GM18526 (cell line): ENCODE measurements around the gene RGPD8.
"Not testable (repeated sequence)": the region's sequence is repeated elsewhere in the genome, so short reads cannot be mapped to it uniquely, and the experiment has no call there.

ENCODE experiments used
- POLR2A ChIP-seq: IDR thresholded peaks from 3 replicates; pipeline ENCODE4 v1.6.1; 2011; ENCODE audit not compliant: insufficient read length; ENCODE audit errors: extremely low read depth

The RGPD8 gene

GRCh38 chr2:112433480-112433879 is at the start of gene RGPD8:
Gene RGPD8 (minus strand): TSS chr2:112433645. CDS start chr2:112433453, 192 bp downstream.
- TF ChIP-seq POLR2A = not testable (repeated sequence)

DNA sequence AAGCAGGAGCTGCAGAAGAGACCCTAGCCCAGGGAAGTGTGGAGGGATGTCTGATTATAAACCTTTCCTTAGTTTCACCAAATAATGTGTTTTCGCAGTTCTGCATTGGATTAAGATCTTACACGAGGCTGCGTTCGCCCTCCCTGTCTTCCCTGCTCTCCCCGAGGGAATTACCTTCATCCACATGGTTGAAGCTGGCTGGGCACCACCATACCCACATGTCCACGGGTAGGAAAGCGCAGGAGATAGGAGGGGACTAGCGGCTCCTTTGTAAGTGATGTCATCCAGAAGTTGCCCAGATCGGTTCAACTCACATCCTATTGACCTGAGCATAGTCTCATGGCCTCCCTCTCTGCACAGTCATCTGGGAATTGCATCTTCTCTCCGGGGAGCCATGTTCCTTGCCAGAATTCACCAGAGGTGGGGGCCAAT is 49.6 kb upstream of the RGPD8 start:
- no peak for TF ChIP-seq POLR2A

DNA sequence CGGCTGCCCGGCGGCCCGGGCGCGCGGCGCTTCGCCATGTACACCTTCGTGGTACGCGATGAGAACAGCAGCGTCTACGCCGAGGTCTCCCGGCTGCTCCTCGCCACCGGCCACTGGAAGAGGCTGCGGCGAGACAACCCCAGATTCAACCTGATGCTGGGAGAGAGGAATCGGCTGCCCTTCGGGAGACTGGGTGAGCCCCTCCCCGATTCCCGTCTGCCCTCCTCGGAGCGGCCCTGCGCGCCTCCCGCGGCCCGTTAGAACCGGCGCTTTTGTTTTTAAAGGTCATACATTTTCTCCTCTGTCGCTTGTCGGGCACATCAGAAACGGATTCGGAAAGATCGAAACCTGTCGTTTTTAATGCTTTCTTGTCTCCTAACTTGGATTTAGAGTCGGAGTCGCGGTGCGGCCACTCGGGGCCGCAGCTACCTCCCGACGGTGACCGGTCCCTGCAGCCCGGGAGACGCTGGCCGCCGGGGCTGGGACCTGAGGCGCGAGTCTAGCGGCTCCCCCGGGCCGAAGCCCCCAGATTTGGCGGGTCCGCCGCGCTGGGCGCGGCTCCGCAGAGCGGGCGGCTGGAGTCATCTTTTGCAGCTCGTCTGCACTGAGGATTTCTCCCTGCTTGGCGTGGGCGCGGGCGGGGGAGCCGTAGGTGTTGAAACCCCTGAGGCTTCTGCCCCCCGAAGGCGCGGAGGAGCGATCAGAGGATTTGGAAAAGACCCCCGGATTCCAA is 49.0 kb upstream of the RGPD8 start:
- no peak for TF ChIP-seq POLR2A

DNA sequence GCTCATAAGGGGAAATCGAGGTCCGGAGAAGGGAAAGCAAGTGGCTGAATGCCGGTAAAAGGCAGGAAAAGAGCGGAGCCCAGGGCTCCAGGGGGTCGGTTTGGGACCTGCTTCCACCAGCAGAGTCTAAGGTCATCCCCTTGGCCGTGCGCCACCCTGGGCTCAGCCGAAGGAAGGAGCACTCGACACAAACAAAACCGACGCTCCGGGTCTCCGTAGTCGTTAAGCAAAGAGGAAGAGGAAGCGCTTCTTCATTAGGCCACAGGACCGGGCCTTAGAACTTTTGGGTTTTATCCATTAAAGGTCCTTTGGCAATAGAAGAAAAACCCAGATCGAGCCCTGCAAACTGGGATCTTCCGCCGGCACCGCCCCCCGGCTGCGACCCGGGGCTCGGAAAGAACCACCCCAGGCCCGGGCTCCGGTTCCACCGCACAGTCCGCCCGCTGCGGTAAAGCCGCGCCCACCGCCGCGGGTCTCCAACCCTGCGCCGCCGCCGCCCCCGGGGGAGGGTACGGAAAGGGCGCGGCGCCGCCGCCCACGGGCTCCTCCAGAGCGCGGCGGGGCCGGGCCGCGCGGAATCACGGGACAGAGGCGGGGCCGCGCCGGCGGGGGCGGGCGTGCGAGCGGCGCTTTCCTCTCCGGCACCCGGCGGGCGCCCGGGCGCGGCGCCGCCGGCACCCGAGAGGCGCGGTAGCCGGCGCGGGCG is 48.2 kb upstream of the RGPD8 start, which contains the start of gene TTL:
Gene TTL, plus strand, starts transcription at position 629 of the 706 bp plus-strand sequence. CDS start 189 bp downstream, outside the sequence.
- TF ChIP-seq POLR2A = peak; percentile 56

DNA sequence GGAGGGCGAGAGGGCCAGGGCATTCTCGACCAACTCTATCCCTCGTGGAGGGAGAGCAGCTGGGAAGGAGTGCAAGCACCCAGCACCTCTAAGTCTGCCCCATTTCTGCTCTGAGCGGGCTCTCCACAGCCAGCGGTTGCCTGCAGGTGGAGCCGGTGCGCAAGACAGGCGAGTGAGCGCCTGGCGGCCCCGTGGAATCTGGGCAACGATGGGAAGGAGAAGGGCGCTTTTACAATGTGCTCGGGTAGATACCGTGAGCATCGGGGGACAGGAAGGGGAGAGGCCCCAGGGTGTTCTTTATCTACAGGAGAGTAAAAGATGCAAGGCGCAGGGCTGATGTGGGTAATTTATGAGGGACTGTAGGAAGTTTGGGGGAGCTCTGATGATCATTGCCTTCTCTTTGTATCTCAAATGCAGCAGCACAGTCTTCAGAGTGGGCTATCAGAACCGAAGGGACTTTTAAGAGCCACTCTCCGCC is 47.6 kb upstream of the RGPD8 start:
- no peak for TF ChIP-seq POLR2A

- TF ChIP-seq POLR2A = no peak
Observed at GRCh38 chr2:112480530-112481049, 47.1 kb upstream of the RGPD8 start.

GRCh38 chr2:112476434-112476833 is 43.0 kb upstream of the RGPD8 start:
- no peak for TF ChIP-seq POLR2A

DNA sequence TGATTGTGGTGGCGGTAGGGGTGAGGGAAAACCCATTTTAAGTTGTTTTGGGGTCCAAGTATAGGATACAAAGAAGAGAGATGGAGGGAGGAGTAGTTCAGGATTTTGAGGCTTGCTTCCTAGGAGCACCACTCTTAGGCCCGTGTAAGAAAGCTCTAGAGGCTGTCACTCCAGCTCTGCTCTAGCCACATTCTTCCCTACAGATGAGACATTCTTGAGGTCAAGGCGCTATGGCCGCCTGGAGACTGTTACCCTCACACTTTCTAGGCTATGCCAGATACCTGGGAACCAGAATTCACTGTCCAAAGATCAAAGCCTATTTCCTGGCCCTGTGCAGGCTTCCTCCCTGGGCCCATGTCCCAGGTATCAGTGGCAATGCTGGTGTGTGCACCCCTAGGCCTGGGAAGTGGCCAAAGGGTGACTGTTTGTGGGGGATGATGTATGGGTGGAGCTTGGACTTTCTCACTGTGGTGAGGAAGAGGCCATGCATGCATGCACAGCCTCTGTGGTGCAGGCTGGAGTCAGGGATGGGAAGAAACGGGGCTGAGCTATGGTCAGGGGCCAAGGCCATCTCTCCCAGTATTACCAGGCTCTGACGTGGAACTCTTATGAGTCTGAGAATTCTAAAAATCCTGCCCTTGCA is 41.5 kb upstream of the RGPD8 start:
- TF ChIP-seq POLR2A = no peak

DNA sequence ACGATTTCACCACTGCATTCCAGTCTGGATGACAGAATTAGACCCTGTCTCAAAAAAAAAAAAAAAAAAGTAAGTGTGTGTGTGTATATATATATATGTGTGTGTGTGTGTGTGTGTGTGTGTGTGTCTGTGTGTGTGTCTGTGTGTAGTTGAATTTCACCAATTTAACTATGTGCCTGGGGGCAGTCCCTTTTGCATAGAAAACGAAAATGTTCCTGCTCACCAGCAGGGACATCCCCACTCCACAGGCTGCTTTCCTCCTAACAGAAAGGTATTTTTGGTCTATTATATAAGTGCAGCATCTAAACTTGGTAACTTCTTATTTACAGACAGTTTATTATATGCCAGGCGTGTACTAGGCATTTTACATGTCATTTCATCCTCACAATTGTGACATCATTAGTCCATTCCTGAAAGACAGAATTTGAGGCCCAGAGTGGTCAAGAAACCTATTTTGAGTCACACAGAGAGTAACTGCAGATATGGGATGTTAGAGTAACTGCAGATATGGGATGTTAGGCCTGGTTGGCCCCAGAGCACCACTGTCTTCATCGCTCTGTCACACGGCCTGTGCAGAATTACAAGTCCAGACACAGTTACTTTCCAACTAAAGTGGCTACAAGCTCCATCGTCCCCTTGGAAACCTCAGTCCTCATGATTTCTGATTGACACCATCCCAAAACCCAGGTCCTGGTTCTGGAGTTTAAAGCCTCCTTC is 39.3 kb upstream of the RGPD8 start:
- TF ChIP-seq POLR2A = no peak

DNA sequence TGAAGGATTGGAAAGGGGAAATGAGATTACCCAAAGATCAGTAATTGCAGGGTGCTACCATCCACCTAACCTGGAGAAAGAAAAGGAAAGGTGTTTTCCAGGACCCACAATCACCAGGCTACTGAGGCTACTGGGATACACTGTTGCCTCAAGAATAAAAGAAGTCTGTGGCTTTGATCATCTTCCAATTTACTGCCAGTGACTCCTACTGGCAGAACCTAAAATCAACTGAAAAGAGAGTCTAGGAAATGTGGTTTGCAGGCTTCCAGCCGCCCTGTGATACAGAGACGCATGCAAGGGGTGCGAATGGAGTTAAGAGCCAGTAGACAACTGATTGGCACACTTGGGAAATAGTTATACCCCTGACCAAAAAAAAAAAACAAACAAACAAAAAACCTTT is 31.9 kb upstream of the RGPD8 start:
- no peak for TF ChIP-seq POLR2A

DNA sequence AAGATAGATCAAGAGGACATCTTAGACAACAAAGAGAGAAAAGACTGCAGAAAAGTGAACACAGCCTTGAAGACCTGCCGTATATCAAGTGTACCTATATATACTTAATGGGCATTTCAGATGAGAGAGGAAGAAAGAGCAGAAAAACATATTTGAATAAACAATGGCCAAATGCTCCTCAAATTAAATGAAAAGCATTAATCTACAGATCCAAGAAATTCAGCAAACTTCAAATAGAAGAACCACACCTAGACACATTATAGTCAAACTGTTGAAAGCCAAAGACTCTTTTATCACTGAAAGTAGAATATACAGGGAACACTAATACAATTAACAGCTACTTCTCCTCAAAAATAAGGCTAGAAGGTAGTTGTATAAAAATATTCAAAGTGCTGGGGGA is 29.8 kb upstream of the RGPD8 start:
- no peak for TF ChIP-seq POLR2A

DNA sequence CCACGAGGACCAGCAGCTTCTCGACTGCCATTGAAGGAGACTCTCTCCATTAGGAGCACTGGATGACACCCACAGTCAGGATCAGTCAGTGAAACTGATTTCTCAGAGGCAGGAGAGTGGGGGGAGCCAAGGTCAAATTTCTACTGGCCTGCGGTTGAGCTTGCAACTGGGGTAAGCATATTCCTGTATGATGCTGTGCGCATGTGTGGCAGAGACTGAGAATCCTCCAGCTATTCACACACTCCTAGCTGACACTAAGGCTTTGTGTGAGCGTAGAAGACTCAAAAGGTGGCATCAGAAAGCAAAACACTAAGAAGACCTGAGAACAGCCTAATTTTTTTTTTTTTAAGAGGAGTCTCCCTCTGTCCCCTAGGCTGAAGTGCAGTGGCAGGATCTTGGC is 28.7 kb upstream of the RGPD8 start:
- no peak for TF ChIP-seq POLR2A

DNA sequence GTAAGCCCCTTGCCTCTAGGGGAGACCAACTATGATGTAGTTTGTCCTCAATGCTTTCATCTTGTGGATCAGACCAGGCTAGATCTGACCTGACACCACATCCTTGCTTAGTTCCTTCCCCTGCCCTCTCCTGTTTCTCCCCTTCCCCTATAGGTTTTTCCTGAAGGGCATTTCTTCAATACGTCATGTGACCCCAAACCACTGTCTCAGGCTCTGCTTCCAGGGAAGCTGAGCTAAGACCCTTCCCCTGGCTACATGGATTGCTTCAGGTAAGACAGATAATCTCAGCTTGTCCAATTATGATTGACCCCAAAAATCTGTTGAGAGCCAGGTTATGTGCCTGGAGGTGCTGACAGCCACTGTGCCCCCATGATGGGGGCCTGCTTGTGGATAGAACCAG is 25.9 kb upstream of the RGPD8 start:
- no peak for TF ChIP-seq POLR2A

GRCh38 chr2:112454586-112454985 is 21.1 kb upstream of the RGPD8 start:
- no peak for TF ChIP-seq POLR2A

DNA sequence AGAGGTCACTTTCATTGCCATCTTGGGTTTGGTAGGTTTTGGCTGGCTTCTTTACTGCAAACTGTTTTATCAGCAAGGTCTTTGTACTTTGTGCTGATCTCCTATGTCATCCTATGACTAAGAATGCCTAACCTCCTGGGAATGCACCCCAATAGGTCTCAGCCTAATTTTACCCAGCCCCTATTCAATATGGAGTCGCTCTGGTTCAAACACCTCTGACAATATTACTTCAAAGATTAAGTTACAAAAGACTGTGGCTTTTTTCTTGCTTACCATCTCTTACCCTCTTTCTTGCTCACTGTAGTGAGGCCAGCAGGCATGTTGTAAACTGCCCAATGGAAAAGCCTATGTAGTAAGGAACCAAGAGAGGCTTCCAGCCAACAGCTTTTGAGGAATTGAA is 17.9 kb upstream of the RGPD8 start:
- TF ChIP-seq POLR2A = no peak
